Activated CD4-positive, alpha-beta T cell treated with anti-CD3 and anti-CD28 coated beads, Interleukin-2, amount 50 U/mL, for 24 hours (primary cell): ENCODE measurements around the gene RNF11.
"Not testable (repeated sequence)": the region's sequence is repeated elsewhere in the genome, so short reads cannot be mapped to it uniquely, and the experiment has no call there.

Experiments used
- DNase-seq, 2 donors: peaks; one replicate each; pipeline ENCODE4 v3.0.0-alpha.2; 2020; ENCODE audit warnings: low read depth in 1 of 2, low spot score in 1 of 2

The RNF11 gene, protein sequence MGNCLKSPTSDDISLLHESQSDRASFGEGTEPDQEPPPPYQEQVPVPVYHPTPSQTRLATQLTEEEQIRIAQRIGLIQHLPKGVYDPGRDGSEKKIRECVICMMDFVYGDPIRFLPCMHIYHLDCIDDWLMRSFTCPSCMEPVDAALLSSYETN

DNA sequence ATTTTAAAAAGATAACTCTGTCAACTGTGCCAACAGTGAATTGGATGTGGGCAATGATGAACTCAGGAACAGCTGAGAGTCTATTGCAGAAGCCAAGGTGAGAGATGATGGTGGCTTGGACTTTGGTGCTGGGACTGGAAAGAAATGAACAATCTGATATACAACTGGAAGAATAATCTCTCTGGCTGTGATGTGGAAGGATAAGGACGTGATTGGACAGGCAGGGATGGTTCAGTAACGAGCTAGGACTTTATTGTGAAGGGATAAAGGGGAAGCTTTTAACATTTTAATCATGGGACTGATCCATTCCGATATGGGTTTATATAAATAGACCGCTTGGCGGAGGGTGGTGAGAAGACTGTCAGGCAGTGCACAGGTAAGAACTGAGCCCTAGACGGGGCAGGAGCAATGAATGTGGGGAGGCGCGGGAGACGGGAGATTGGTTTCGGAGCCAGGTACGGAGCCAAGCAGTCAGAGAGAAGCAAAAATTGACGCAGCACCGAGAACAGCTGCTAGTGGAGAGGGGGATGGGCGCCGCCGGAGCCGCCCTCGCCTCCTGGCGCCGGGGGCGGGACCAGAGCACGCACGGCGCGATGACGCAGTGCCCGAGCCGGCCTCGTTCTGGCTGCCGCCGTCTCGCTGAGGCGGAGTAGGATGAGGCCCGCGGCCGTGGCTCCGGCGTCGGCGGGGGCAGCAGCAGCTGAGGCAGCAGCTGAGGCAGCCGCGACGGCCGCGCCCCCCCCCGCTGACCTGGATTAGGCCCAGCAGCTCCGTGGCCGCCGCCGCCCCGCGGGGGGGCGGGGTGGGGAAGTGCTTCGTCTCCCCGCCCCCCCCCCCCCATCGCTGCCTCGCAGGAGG, at the start of gene RNF11:
RNF11 (plus strand) TSS at position 601 of the 858 bp plus-strand sequence. CDS start 484 bp downstream, outside the sequence.
- peak; percentile 82 to 83 for DNase-seq

DNA sequence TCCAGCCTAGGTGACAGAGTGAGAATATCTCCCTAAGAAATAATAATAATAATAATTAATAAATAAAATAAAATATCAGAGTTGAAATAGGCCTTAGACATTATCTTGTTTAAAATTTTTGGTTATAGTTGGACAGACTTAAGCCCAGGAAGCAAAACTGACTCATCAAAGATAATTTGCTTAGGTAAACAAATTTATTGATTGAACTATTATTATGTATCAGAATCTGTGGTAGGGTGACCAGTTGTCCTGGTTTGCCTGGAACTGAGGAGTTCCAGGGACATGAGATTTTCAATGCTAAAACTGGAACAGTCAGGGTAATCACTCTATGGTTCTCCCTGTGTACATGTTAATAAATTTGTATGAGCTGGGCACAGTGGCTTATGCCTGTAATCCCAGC, 47.8 kb upstream of the RNF11 start:
- no peak for DNase-seq

DNA sequence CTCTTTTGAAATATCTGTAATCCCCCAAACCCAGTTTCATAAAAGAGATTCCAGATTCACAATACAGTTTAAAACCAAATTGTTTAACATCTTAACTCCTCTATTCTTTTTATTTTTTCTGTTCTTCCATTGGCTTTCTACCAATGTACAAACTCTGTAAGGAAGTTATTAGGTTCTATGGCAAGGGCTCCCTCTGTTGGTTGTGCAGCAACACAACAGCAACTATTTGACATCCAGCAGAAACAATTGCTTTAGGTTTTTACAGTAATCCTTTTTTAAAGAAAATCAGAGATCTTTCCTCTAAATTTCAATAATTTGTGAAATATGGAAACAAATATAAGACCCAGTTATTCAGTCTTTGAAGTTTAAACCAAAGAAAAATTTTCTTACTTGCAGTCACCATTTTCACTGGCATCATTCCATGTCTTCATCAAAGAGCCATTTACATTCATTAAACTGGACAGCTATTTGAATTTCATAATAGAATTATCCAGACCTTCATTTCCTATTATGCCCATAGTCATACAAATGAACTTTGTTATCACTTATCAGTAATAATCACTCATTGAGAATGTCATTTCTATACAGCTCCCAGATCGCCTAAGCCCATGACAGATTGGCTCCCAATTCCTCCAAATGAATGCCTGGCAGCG, 46.5 kb upstream of the RNF11 start:
- DNase-seq, result peak in 1 of 2 donors; percentile 32

DNA sequence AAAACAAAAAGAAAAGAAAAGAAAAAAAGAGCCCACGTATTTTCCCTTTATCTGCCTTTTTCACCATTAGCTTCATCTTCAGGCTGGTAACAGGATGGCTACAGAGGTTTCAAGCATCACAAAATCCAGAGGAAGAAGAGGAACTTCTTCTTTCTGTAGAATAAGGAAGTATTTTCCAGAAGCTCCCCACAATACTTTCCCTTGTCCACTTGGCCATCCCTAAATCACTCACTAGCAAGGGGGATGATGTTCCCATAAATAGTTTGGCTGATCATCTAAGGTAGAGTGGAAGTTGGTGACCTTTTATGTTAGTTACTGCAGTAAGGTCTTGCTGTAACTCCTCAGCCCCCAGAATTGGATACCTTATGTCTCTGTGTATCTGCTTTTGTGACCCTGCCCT, 45.1 kb upstream of the RNF11 start:
- DNase-seq, result no peak

DNA sequence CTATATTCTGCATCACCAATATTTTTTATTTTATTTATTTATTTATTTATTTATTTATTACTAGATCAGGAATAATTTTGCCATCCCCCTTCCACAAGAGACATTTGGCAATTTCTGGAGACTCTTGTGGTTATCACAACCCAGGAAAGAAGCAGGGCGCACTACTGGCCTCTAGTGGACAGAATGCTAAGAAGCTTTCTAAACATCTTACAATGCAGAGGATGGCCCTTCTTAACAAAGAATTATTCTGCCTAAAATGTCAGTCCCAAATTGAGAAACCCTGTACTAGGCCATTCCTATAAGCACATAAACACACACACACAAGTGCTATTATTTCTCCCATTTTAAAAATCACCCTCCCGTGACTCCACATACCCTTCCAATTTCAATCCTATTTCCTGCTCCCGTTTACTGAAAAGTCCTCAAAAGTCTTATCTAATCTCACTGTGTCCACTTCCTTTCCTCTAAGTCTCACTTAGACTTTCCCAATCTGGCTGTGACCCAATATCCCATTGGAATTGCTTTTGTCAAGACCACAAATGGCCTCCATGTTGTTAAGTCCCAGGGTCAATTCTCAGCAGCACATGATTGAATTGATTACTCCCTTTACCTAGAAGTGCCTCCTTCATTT, 43.7 kb upstream of the RNF11 start:
- peak in 1 of 2 donors; percentile 38 for DNase-seq

DNA sequence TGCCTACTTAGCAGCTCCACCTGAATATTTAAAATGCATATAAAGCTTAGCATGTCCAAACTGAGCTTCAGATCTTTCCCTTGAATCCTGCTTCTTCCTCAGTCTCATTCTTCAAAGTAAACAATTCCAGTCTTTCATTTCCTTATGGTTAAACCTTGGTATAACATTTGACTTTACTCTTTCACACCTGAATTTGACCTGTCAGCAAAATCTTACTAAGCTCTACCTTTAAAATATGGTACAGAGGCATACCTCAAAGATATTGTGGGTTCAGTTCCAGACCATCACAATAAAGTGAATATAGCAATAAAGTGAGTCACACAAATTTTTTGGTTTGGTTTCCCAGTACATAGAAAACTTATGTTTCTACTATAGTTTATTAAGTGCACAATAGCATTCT, 42.5 kb upstream of the RNF11 start:
- no peak for DNase-seq

DNA sequence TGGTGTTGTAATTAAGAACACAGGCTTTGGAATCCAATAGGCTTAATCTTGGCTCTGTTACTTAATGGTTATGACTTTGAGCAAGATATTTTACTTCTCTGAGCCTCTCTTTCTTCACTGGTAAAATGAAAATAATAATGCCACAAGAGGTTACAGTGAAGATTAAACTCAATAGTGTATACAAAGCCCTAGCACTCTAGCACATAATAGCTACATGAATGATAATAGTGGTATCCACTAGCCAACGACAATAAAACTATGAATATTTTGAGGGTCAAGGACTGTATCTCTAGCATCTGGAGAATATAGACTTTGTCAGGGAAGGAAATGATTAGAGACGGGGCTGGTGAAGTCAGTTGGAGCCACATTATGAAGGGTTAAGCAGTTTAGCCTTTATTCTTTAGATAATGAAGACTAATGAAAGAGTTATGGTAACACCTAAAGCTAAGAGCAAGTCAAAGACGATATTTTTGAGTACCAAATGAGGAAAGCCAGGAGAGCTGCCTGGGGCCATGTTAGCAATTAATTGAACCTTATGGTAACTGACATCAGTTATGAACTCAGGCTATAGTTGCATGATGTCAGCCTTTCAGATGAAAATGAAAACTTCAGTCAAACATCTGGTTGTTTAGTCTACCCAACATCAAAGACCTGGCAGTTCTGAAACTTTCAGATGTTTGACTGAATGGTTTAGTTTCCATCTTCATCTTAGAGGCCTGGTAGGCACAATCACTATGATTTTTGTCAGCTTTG, 32.8 kb upstream of the RNF11 start:
- DNase-seq, result no peak

DNA sequence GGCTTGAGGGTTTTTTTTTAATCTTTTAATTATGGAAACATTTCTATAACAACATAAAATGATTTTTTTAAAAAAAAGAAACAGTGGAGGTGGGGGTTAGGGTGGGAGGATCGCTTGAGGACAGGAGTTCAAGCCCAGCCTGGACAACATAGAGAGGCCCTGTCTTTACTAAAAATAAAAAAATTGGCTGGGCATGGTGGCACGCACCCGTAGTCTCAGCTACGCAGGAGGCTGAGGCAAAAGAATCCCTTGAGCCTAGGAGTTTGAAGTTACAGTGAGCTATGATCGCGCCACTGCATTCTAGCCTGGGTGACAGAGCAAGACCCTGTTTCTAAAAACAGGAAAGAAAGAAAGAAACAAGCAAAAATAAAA, 32.2 kb upstream of the RNF11 start:
- no peak for DNase-seq

DNA sequence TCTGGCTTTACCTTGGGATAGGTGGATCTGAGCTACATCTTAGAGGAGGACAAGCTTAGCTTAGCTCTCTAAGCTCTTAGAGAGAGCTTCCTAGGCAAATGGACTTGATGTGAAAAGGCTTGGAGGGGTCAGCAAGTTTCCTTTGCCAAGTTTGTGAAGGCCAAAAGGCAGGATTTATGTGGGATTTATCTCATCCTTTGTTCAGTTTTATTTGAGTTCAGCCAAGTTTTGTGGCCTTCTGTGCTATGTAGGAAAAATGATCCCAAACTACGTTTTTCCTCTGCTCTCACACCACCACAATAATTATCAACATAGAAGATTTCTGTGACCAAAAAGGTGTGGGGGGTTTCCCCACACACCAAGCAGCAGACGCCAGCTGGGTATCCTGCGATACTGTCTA, 26.0 kb upstream of the RNF11 start:
- no peak for DNase-seq

DNA sequence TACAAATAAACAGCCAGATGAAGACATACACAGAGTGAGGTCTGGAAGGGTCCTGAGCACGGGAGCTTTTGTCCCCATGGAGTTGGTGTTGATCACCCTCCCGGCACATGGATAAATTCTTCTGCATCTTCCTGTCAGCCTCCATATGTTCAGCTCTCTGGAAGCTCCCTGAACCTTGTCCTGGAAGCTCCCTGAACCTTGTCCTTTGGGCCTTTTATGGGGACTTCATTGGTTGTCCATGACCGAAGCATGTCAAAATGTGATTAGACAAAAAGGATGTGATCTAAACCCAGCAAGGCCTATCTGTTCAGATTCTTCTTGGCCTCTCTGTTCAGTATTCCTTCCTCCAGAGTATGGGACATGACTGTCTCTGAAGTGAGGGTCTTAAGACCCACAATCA, 25.4 kb upstream of the RNF11 start:
- DNase-seq, result no peak

DNA sequence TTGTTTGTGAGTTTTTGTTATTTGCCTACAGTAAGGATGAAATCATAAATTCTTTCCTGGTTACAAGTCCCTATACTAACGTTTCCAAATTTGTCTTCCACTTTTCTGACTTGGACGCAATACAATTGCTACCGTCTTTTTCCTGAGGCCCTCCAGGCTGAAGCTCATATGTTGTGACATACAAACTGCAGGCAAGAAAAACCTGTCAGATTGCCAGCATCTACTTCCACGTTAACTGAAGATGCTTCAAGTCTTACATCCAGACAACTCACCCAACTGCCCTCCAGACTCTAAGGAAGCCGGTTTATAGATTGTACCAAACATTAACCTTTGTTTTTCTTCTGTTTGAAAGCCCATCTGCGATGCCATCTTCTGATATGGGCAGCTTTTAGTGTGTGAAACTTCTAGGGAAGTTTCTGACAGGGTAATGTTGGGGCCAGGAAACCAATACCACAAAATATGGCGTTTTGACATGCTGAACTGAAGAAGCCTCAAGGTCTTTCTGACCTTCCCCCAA, 21.4 kb upstream of the RNF11 start:
- DNase-seq, result no peak

DNA sequence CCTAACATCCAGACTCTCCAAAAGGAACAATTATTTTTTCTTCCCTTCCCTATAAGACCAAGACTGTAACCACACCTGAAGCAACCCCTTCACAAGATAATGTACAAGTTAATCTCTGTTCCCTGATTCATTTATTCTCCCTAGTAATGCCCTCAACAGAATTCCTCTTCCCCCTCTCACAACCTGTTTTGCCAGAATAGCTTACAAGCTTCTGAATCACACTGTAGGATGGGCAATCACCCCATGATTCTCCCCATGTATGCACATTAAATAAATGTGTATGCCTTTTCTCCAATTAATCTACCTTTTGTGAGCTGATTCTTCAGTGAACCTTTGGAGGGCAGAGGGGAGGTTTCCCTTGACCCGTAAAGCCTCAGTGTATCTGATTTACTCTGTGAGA, 20.9 kb upstream of the RNF11 start:
- DNase-seq, result no peak

DNA sequence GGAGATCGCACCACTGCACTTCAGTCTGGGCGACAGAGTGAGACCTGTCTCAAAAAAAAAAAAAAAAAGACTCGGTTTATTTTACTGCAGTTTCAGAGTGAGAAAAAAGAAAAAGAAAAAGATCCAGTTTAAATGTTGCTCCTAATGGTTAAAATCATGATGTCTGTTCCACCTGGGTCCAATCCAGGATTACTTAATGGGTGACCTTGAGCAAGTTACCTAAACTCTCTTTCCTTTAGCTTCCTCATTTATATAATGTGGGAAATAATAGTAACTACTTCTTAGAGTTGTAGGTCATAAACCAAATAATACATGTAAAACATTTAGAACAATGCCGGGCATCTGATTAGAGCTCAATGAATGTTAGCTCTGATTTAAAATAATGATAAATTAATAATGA, 19.4 kb upstream of the RNF11 start:
- no peak for DNase-seq

DNA sequence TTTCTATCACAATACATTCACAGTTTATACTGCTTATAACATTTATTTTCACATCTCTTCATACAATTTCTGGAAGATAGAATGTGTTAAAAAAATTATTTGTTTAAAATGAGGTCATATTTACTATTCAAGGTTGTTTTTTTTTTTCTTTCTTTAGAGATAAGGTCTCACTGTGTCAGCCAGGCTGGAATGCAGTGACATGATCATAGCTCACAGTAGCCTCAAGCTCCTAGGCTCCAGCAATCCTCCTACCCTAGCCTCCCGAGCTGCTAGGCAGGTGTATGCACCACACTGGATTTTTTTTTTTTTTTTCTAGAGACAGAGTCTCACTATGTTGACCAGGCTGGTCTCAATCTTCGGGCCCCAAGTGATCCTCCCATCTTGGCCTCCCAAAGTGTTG, 19.0 kb upstream of the RNF11 start:
- no peak for DNase-seq

DNA sequence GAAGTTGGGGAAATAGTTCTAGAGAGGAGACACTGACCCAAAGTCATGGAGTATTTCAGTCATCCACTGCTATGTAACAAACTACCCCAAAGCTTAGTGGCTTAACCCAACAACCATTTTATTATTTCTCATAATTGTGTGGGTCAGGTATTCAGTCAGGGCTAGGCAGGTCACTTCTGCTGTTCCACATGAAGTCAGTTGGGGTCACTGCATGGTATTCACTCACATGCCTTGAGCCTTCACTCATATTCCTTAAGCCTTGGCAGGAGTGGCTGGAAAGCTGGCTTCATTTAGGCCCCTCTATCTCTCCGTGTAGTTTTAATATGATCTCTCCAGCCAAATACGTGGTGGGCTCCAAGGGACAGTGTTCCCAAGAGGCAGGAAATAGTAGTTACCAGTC, 17.5 kb upstream of the RNF11 start:
- no peak for DNase-seq

DNA sequence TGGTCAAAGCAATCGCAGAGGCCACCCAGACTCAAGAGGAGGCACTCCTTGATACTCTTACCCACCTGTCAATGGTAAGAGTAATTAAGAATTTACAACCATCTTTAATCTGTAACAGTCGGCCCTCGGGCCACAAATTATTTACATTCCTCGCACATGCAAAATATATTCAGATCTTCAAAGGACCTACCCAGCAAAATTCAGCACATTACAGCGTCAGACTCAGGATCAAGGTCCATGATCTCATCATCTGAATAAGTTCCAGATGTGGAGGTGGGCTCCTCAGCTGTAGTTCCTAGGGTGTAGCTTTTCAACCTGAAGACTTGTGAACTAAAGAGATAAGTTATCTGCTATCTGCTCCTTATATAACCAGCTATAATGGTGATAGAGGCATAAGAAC, 17.1 kb upstream of the RNF11 start:
- DNase-seq, result no peak

DNA sequence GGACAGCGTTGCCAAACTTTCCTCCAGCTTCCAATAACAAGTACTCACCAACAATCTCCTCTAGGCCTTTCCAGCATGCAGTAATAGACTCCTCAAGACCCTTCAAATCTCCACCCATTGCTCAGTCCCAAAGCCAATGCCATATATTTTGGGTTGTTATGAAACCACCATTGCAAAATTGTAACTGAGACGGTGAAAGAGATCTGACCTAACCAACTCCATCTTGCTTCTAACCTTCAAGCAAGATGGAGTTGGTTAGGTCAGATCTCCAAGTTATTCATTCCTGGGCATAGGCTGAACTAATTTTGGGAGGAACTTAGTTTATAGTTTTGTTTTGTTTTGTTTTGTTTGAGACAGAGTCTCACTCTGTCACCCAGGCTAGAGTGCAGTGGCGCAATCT, 14.5 kb upstream of the RNF11 start:
- DNase-seq, result not testable (repeated sequence)

DNA sequence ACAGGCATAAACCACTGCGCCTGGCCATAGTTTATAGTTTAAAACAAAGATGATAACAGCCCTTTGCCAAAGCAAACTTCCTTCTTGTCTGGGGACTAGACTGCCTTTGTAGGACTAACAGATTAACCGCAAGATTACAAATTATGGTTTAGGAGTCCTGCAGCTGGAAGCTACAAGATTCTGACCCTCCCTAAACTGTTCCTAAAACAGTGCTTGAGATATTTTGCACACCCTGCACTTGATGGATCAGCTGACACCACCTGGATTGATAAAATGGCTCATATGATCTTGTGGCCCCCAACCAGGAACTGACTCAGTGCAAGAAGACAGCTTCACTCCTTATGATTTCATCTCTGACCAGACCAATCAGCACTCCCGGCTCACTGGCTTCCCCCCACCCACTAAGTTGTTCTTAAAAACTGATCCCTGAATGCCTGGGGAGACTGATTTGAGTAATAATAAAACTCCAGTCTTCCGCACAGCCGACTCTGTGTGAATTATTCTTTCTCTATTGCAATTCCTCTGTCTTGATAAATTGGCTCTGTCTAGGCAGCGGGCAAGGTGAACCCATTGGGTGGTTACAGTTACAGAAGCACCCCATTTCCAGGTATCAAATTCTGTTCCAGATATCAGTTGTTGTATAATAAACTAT, 13.8 kb upstream of the RNF11 start:
- no peak for DNase-seq

DNA sequence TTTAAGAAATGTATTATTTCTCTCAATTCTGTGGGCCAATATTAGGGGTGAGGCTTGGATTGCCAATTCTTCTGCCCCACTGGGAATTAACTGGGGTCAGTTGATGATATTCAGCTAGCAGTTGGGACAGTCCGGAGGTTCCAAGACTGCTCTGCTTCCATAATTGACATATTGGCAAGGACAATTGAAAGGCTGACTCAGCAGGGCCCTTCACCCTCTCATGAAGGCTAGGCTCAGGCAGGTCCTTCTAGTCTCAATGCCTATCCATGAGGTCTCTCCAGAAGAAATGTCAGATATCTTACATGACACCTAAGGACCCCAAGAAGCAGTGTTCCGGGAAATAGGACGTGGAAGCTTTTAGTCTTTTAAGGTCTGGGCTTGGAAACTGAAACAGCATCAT, 13.3 kb upstream of the RNF11 start:
- DNase-seq, result no peak

DNA sequence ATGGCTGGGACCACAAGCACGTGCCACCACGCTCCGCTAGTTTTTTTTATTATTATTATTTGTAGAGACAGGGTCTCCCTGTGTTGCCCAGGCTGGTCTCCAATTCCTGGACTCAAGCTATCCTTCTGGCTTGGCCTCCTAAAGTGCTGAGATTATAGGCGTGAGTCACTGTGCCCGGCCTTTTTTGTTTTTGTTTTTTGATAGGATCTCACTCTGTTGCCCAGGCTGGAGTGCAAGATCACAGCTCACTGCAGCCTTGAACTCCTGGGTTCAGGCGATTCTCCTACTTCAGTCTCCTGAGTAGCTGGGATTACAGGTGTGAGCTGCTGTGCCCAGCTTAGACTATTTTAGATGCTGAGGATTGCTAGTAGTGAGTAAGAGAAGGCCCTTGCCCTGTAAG, 11.8 kb upstream of the RNF11 start:
- no peak for DNase-seq
